HFFc6 (cell line): ENCODE measurements around the gene TESK1. TPM values are rescaled to one million over a fixed set of nuclear protein-coding genes. Genes with fewer than 3 reads are reported as not detected.

ENCODE experiments used
- microRNA-seq: library from miRNA; unstranded; fragments of <30 nt; microRNA quantifications from one replicate; pipeline ENCODE4, GENCODE V29; 2019
- total RNA-seq, 6 experiments: library from RNA; stranded (reverse); fragmentation: NEBNext Ultra II Directional; extraction: Animal tissue kit (Norgen Biotek cat#: 25700); gene quantifications; 2 replicates in 1 of 6; 3 replicates in 5 of 6; pipeline ENCODE4 v1.2.3, GENCODE V29; 2021

TESK1 gene
- total RNA-seq, 6 experiments from 2014 or later = 25.4 to 33.2 (median 28.5) TPM

Small RNA genes lying within 50 kb of the gene (microRNA-seq; reads per million reads assigned to microRNA genes)
- 4.6 reads per million for gene MIR4667

Other genes with a start within 250 kb of the TESK1 start
- 10 to 100 TPM; 54.0 to 70.7 (median 59.9) TPM for gene RUSC2, start 115.2 kb upstream of the TESK1 start, total RNA-seq
- gene CD72, start 13.2 kb downstream of the TESK1 start, total RNA-seq = under 1 TPM; 0.37 to 0.87 (median 0.49) TPM
- not detected for gene SIT1, start 45.7 kb downstream of the TESK1 start, total RNA-seq
- gene RMRP, start 52.8 kb downstream of the TESK1 start, total RNA-seq = over 10,000 TPM in 5 of 6 experiments, 1,000 to 10,000 TPM in 1; 9,197 to 39,404 (median 23,537) TPM
- 10 to 100 TPM; 22.5 to 29.8 (median 24.6) TPM for gene CCDC107, start 53.0 kb downstream of the TESK1 start, total RNA-seq
- gene ARHGEF39, start 59.9 kb downstream of the TESK1 start, total RNA-seq = 1 to 10 TPM; 1.7 to 4.4 (median 2.6) TPM
- gene CA9, start 68.7 kb downstream of the TESK1 start, total RNA-seq = under 1 TPM in 1 of 6 experiments, not detected in 5; 0.28 TPM
- 1,000 to 10,000 TPM; 1,810 to 3,557 (median 2,546) TPM for gene TPM2, start 84.7 kb downstream of the TESK1 start, total RNA-seq
- 100 to 1,000 TPM; 470 to 562 (median 491) TPM for gene TLN1, start 126.9 kb downstream of the TESK1 start, total RNA-seq
- 100 to 1,000 TPM; 106 to 127 (median 114) TPM for gene CREB3, start 127.4 kb downstream of the TESK1 start, total RNA-seq
- gene GBA2, start 144.0 kb downstream of the TESK1 start, total RNA-seq = 10 to 100 TPM; 22.9 to 25.7 (median 24.0) TPM
- gene RGP1, start 144.0 kb downstream of the TESK1 start, total RNA-seq = 10 to 100 TPM; 27.6 to 35.1 (median 30.9) TPM
- not detected for gene MSMP, start 149.0 kb downstream of the TESK1 start, total RNA-seq
- 10 to 100 TPM; 38.3 to 48.5 (median 41.7) TPM for gene NPR2, start 186.3 kb downstream of the TESK1 start, total RNA-seq
- gene SPAG8, start 207.0 kb downstream of the TESK1 start, total RNA-seq = 1 to 10 TPM in 4 of 6 experiments, under 1 TPM in 2; 0.80 to 1.7 (median 1.2) TPM
- 10 to 100 TPM; 23.3 to 35.3 (median 34.6) TPM for gene HINT2, start 209.8 kb downstream of the TESK1 start, total RNA-seq
- not detected for gene FAM221B, start 223.5 kb downstream of the TESK1 start, total RNA-seq
- gene TMEM8B, start 224.0 kb downstream of the TESK1 start, total RNA-seq = 10 to 100 TPM in 5 of 6 experiments, 1 to 10 TPM in 1; 8.7 to 15.2 (median 12.0) TPM